A549 (cell line): ENCODE measurements around the gene PCGF3. TPM values are rescaled to one million over a fixed set of nuclear protein-coding genes. Genes with fewer than 3 reads are reported as not detected.

Experiments used
- ATAC-seq, 2 experiments: fragments of 200-7000 bp in 1 of 2; fragments of >200 bp in 1 of 2; cut with Nextera tagmentation in 1 of 2; cut with Tn5 transposase in 1 of 2; 3 replicates each; pipeline versions ENCODE4 v1.8.0 to v1.9.1; 2018 to 2020; ENCODE audit warnings: mild to moderate bottlenecking in 1 of 2, moderate library complexity in 1 of 2
- CTCF ChIA-PET: fragments of 300-600 bp; sonication (Branson Sonifier 250); formaldehyde crosslinking; extraction: SDS; loops from one replicate; lab custom pipeline; 2021; ENCODE audit warnings: antibody characterized with exemption, inconsistent platforms; lab: Yijun Ruan, JAX
- POLR2A ChIA-PET: fragments of 350-600 bp; formaldehyde crosslinking; extraction: SDS; loops from one replicate; lab custom pipeline; 2021; ENCODE audit warnings: antibody characterized with exemption, inconsistent platforms; lab: Yijun Ruan, JAX
- DNase-seq, 2 experiments: peaks; one replicate each; pipeline versions ENCODE4 v3.0.0 to v3.0.0-alpha.2; 2011 to 2016; ENCODE audit warnings: low read depth in 1 of 2, low spot score in 1 of 2
- FAIRE-seq: peaks from 2 replicates; lab custom pipeline; 2011; peaks lifted over from hg19 to GRCh38; lab: Jason Lieb, UNC
- H3K27ac ChIP-seq, 2 experiments: fragments of >200 bp; sonication (Bioruptor Twin); formaldehyde crosslinking; 3 replicates each; pipeline ENCODE4 v1.5.1; 2016 to 2017
- H3K4me1 ChIP-seq: fragments of >200 bp; sonication (Bioruptor Twin); formaldehyde crosslinking; 3 replicates; pipeline ENCODE4 v1.6.1; 2016
- H3K4me2 ChIP-seq: fragments of >200 bp; sonication (Bioruptor Twin); formaldehyde crosslinking; 3 replicates; pipeline ENCODE4 v1.6.1; 2016
- H3K4me3 ChIP-seq: fragments of >200 bp; sonication (Bioruptor Twin); formaldehyde crosslinking; 3 replicates; pipeline ENCODE4 v1.5.1; 2016
- H3K9me3 ChIP-seq: fragments of >200 bp; sonication (Bioruptor Twin); formaldehyde crosslinking; 3 replicates; pipeline ENCODE4 v1.6.1; 2016
- CTCF ChIP-seq: fragments of >200 bp; sonication (Bioruptor Twin); formaldehyde crosslinking; IDR thresholded peaks from 3 replicates; pipeline ENCODE4 v1.5.1; 2016
- E2F6 ChIP-seq: IDR thresholded peaks from 2 replicates; pipeline ENCODE4 v1.6.1; 2012; ENCODE audit warnings: low read depth, borderline replicate concordance
- ELK1 ChIP-seq: fragments of 150-350 bp; IDR thresholded peaks from 2 replicates; pipeline ENCODE4 v1.6.1; 2014; ENCODE audit warnings: low read depth, mild to moderate bottlenecking, low read length
- EP300 ChIP-seq, 2 experiments: fragments of >200 bp; sonication (Bioruptor Twin); formaldehyde crosslinking; IDR thresholded peaks; 2 replicates in 1 of 2; 3 replicates in 1 of 2; pipeline ENCODE4 v1.6.1; 2016 to 2017
- FOXS1 ChIP-seq: fragments of 250-450 bp; sonication (Bioruptor Pico); IDR thresholded peaks from 2 replicates; pipeline ENCODE4 v1.5.0; 2020; ENCODE audit warnings: mild to moderate bottlenecking, moderate library complexity
- HDAC2 ChIP-seq: fragments of 200-600 bp; sonication (generic); IDR thresholded peaks from 2 replicates; pipeline ENCODE4 v1.6.1; 2016
- HOXB13 ChIP-seq: fragments of 250-450 bp; sonication (Bioruptor Pico); IDR thresholded peaks from 2 replicates; pipeline ENCODE4 v1.5.0; 2020; ENCODE audit warnings: low read depth, mild to moderate bottlenecking, moderate library complexity
- HOXB5 ChIP-seq: fragments of 250-450 bp; sonication (Bioruptor Pico); IDR thresholded peaks from 2 replicates; pipeline ENCODE4 v1.5.0; 2020; ENCODE audit warnings: mild to moderate bottlenecking, moderate library complexity
- MAZ ChIP-seq: fragments of 150-350 bp; IDR thresholded peaks from 2 replicates; pipeline ENCODE4 v1.6.1; 2014; ENCODE audit warnings: antibody characterized with exemption, low read depth, low read length, borderline replicate concordance
- MYC ChIP-seq: IDR thresholded peaks from 2 replicates; pipeline ENCODE4 v1.6.1; 2012; ENCODE audit warnings: mild to moderate bottlenecking, inconsistent platforms, low read length, improper control_type of control experiment, borderline replicate concordance
- NR3C1 ChIP-seq: fragments of >200 bp; sonication (Bioruptor Twin); formaldehyde crosslinking; IDR thresholded peaks from 3 replicates; pipeline ENCODE4 v1.6.1; 2017
- PBX3 ChIP-seq: IDR thresholded peaks from 2 replicates; pipeline ENCODE4 v1.6.1; 2012
- PHF8 ChIP-seq: fragments of 200-600 bp; sonication (generic); IDR thresholded peaks from 2 replicates; pipeline ENCODE4 v1.6.1; 2016; ENCODE audit warnings: low read depth, mild to moderate bottlenecking, antibody characterized with exemption, moderate library complexity, borderline replicate concordance
- POLR2A ChIP-seq: IDR thresholded peaks from 2 replicates; pipeline ENCODE4 v1.6.1; 2012; ENCODE audit warnings: mild to moderate bottlenecking, low read length
- RCOR1 ChIP-seq: fragments of 150-350 bp; IDR thresholded peaks from 2 replicates; pipeline ENCODE4 v1.6.1; 2014; ENCODE audit warnings: antibody characterized with exemption, low read length, low read depth
- RFX5 ChIP-seq: fragments of 450-650 bp; IDR thresholded peaks from 2 replicates; pipeline ENCODE4 v1.7.1; 2014; ENCODE audit warnings: antibody characterized with exemption, mild to moderate bottlenecking, moderate library complexity
- RNF2 ChIP-seq: fragments of 200-600 bp; sonication (generic); IDR thresholded peaks from 2 replicates; pipeline ENCODE4 v1.6.1; 2016; ENCODE audit warnings: low read depth, mild to moderate bottlenecking, antibody characterized with exemption, moderate library complexity, borderline replicate concordance
- TP53 ChIP-seq: fragments of 250-450 bp; sonication (Bioruptor Pico); IDR thresholded peaks from 2 replicates; pipeline ENCODE4 v1.5.0; 2021; ENCODE audit warnings: mild to moderate bottlenecking, moderate library complexity
- USF2 ChIP-seq: fragments of 450-650 bp; IDR thresholded peaks from 2 replicates; pipeline ENCODE4 v1.6.1; 2014; ENCODE audit warnings: antibody characterized with exemption
- ZC3H11A ChIP-seq: fragments of 450-650 bp; IDR thresholded peaks from 2 replicates; pipeline ENCODE4 v1.6.1; 2014; ENCODE audit warnings: antibody characterized with exemption, mild to moderate bottlenecking
- ZFP36 ChIP-seq: fragments of 450-650 bp; IDR thresholded peaks from 2 replicates; pipeline ENCODE4 v1.6.1; 2014; ENCODE audit warnings: borderline replicate concordance; ENCODE audit not compliant: partially characterized antibody
- whole genome bisulfite sequencing: methylation state at CpG from one replicate; pipeline ENCODE4 v1.1.6; 2017; ENCODE audit errors: missing lambda C conversion rate; 5-methylcytosine and 5-hydroxymethylcytosine counted together
- polyA plus RNA-seq, 4 experiments: library from polyadenylated mRNA; depleted of rRNA in 3 of 4; stranded (reverse); fragments of >200 nt; fragmentation: RNase III in 1 of 4; extraction: RNeasy Plus Mini Kit Qiagen cat#74134 plus additional on column Dnase treatment in 1 of 4; gene quantifications; 2 replicates in 3 of 4; 3 replicates in 1 of 4; pipeline ENCODE4 v1.2.3, GENCODE V29; 2011 to 2017

The PCGF3 gene
- polyA plus RNA-seq, 2 of the 4 experiments (the other 2 are of a cell fraction): 15.9 to 21.0 TPM

GRCh38 chr4:763922-764321 lies 58.3 kb downstream of the PCGF3 start (continued):
- no peak for TF ChIP-seq MAZ
- TF ChIP-seq POLR2A: no peak
- no peak for TF ChIP-seq PBX3
- no peak for TF ChIP-seq TP53 (CRISPR knock-in tag)
- TF ChIP-seq ZC3H11A: no peak
- TF ChIP-seq RFX5: no peak
- TF ChIP-seq HOXB5 (CRISPR knock-in tag): no peak

GRCh38 chr4:764405-765169 lies 59.0 kb downstream of the PCGF3 start:
- Histone ChIP-seq H3K27ac (no peak overlapping the region), H3K4me1 (peaks cover 6% of the 10 kb centered on the region; the same call in 1 of the 3 replicates), H3K9me3 (no peaks in the 10 kb centered on the region), H3K4me2 (no peak overlapping the region), H3K4me3 (no peak overlapping the region)
- TF ChIP-seq EP300 (IDR thresholded peaks at IDR 0.05) (no peak), ELK1 (no peak), PHF8 (no peak), HDAC2 (no peak), USF2 (no peak), E2F6 (no peak), ZFP36 (no peak), CTCF (no peak), FOXS1 (CRISPR knock-in tag) (no peak), RFX5 (no peak), MYC (no peak), HOXB13 (CRISPR knock-in tag) (no peak), POLR2A (no peak), RNF2 (no peak), NR3C1 (no peak), RCOR1 (no peak)
- 94% methylated on average over 11 of the region's 16 CpGs for WGBS
- DNase-seq (no peak), FAIRE-seq (no peak), ATAC-seq (peak in 1 of 2 experiments; percentile 7; a peak in 2 of 6 replicates)
- POLR2A ChIA-PET: no interaction called here
- CTCF ChIA-PET: interaction anchor here (1.3 to 1.7 kb wide), 3 partner anchors 8 to 23 kb away, joined by 3 to 8 read pairs (median 7); no protein-coding TSS in a partner anchor
